GM19372 (cell line): ENCODE results near the gene LIPC.

Experiments
- ATAC-seq: cut with Tn5 transposase; IDR thresholded peaks from one replicate; pipeline ENCODE4 v1.9.1; 2021; ENCODE audit warnings: mild to moderate bottlenecking, low read depth, moderate library complexity; ENCODE audit not compliant: unreplicated experiment

Gene LIPC

GRCh38 chr15:58530056-58530590 is 98.3 kb downstream of the LIPC start:
- no peak for ATAC-seq

GRCh38 chr15:58532126-58532525 is 100.3 kb downstream of the LIPC start:
- no peak for ATAC-seq

GRCh38 chr15:58534556-58534955 is 102.8 kb downstream of the LIPC start:
- no peak for ATAC-seq

- no peak for ATAC-seq
These were observed 103.5 kb downstream of the LIPC start for GRCh38 chr15:58535337-58535736.

GRCh38 chr15:58535894-58536293 is 104.1 kb downstream of the LIPC start:
- no peak for ATAC-seq

- no peak for ATAC-seq
These were observed 104.6 kb downstream of the LIPC start for GRCh38 chr15:58536414-58536813.

GRCh38 chr15:58537033-58537432 is 105.2 kb downstream of the LIPC start:
- ATAC-seq = no peak

- no peak for ATAC-seq
These were observed 106.5 kb downstream of the LIPC start for GRCh38 chr15:58538225-58538727.

GRCh38 chr15:58538901-58539300 is 107.1 kb downstream of the LIPC start:
- no peak for ATAC-seq

GRCh38 chr15:58539548-58539947 is 107.8 kb downstream of the LIPC start:
- no peak for ATAC-seq

- no peak for ATAC-seq
These were observed 109.8 kb downstream of the LIPC start for GRCh38 chr15:58541410-58542087.

GRCh38 chr15:58543664-58544335 is 112.0 kb downstream of the LIPC start:
- no peak for ATAC-seq

GRCh38 chr15:58544756-58545155 is 113.0 kb downstream of the LIPC start:
- no peak for ATAC-seq

GRCh38 chr15:58545307-58546065 is 113.7 kb downstream of the LIPC start:
- ATAC-seq = no peak

GRCh38 chr15:58546066-58546591 is 114.3 kb downstream of the LIPC start:
- no peak for ATAC-seq

GRCh38 chr15:58546635-58547627 is 115.1 kb downstream of the LIPC start:
- no peak for ATAC-seq

- ATAC-seq = no peak
These were observed 116.0 kb downstream of the LIPC start for GRCh38 chr15:58547628-58548307.

GRCh38 chr15:58548308-58549012 is 116.7 kb downstream of the LIPC start:
- ATAC-seq = no peak
